ACC112 (cell line): ENCODE results near the gene SAGE1.
"Not testable (repeated sequence)": the region's sequence is repeated elsewhere in the genome, so short reads cannot be mapped to it uniquely, and the experiment has no call there.

Experiments
- H2AFZ ChIP-seq: fragments of 200-600 bp; sonication (generic); one replicate; pipeline ENCODE4 v1.6.0; 2017; ENCODE audit warnings: antibody characterized with exemption, low read length; ENCODE audit not compliant: unreplicated experiment
- H3K27ac ChIP-seq: fragments of 200-600 bp; sonication (generic); 2 replicates; pipeline ENCODE4 v1.5.1; 2014; ENCODE audit warnings: low read depth, mild to moderate bottlenecking, antibody characterized with exemption, low read length, moderate library complexity
- H3K27me3 ChIP-seq: fragments of 200-600 bp; sonication (generic); 2 replicates; pipeline ENCODE4 v1.6.1; 2014; ENCODE audit warnings: mild to moderate bottlenecking, antibody characterized with exemption, low read length, moderate library complexity, mixed read lengths; ENCODE audit not compliant: insufficient read depth
- H3K36me3 ChIP-seq: fragments of 200-600 bp; sonication (generic); 2 replicates; pipeline ENCODE4 v1.6.1; 2016; ENCODE audit warnings: mild to moderate bottlenecking, antibody characterized with exemption, low read length, moderate library complexity, mixed read lengths; ENCODE audit not compliant: insufficient read depth
- H3K4me1 ChIP-seq: fragments of 200-600 bp; sonication (generic); one replicate; pipeline ENCODE4 v1.6.1; 2016; ENCODE audit warnings: low read length, mixed read lengths; ENCODE audit not compliant: insufficient read depth, unreplicated experiment, control insufficient read depth
- H3K4me3 ChIP-seq: fragments of 200-600 bp; sonication (generic); 2 replicates; pipeline ENCODE4 v1.5.1; 2014; ENCODE audit warnings: mild to moderate bottlenecking, low read depth, low read length
- H3K79me2 ChIP-seq: fragments of 200-600 bp; sonication (generic); one replicate; pipeline ENCODE4 v1.6.0; 2016; ENCODE audit warnings: low read length; ENCODE audit not compliant: control insufficient read depth, unreplicated experiment, insufficient read depth

SAGE1 gene, protein sequence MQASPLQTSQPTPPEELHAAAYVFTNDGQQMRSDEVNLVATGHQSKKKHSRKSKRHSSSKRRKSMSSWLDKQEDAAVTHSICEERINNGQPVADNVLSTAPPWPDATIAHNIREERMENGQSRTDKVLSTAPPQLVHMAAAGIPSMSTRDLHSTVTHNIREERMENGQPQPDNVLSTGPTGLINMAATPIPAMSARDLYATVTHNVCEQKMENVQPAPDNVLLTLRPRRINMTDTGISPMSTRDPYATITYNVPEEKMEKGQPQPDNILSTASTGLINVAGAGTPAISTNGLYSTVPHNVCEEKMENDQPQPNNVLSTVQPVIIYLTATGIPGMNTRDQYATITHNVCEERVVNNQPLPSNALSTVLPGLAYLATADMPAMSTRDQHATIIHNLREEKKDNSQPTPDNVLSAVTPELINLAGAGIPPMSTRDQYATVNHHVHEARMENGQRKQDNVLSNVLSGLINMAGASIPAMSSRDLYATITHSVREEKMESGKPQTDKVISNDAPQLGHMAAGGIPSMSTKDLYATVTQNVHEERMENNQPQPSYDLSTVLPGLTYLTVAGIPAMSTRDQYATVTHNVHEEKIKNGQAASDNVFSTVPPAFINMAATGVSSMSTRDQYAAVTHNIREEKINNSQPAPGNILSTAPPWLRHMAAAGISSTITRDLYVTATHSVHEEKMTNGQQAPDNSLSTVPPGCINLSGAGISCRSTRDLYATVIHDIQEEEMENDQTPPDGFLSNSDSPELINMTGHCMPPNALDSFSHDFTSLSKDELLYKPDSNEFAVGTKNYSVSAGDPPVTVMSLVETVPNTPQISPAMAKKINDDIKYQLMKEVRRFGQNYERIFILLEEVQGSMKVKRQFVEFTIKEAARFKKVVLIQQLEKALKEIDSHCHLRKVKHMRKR

DNA sequence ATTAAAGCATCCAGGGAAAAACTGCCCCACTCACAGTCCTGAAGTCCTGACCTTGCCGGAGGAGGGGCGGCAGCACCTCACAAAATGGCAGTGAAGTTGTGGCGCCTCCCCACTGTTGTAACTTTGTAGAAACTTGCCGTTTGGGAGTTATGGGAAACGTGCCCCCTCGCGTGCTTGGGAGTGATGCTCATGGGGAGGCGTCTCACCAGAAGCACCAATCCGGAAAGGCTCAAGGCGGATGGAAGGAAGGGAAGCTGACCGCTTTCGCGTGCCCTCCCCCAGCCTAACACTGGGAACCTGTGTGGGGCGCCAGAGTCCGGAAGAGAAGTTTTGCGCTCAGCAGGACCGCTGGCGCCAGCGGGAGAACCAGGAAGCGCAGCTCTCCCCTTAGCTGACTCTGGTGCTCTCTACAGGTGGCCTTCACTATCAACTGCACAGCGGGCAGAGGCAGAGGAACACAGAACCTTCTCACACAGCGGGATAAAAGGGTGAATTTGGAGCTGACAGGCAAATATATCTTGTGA is at the start of gene SAGE1, which contains the start of gene CT45A10:
TSS of gene SAGE1 (plus strand) at position 423 of the 524 bp plus-strand sequence. CDS start 2,527 bp downstream, outside the sequence.
TSS of gene CT45A10 (minus strand) at position 151 of the 524 bp plus-strand sequence. CDS start 8,100 bp downstream, outside the sequence.
- H3K79me2 ChIP-seq: no peaks in the 10 kb centered on the region
- no peaks in the 10 kb centered on the region for H3K27me3 ChIP-seq
- no peaks in the 10 kb centered on the region for H3K4me1 ChIP-seq
- no peak within 1 kb of the TSS for H2AFZ ChIP-seq
- no peaks in the 10 kb centered on the region for H3K36me3 ChIP-seq
- H3K27ac ChIP-seq: no peak within 1 kb of the TSS
- no peak within 1 kb of the TSS for H3K4me3 ChIP-seq

DNA sequence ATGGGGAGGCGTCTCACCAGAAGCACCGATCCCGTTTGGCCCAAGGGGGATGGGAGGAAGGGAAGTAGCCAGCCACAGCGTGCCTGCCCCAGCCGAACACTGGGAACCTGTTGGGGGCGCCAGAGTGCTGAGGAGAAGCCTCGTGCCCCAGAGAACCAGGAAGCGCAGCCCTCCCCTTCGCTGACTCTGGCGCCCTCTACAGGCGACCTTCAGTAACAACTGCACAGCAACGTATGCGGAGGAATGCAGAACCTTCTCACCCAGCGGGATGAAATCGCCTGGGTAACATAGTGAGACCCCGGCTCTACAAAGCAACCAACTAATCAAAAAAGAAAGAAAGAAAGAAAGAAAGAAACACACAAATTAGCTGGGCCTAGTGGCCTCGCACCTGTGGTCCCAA is 39.1 kb upstream of the SAGE1 start, which contains the start of gene CT45A8:
TSS of gene CT45A8 (minus strand) at position 101 of the 400 bp plus-strand sequence. CDS start 3,755 bp downstream, outside the sequence.
- not testable (repeated sequence) for H3K79me2 ChIP-seq, H3K4me1 ChIP-seq, H2AFZ ChIP-seq, H3K36me3 ChIP-seq, H3K27me3 ChIP-seq, H3K27ac ChIP-seq, H3K4me3 ChIP-seq

DNA sequence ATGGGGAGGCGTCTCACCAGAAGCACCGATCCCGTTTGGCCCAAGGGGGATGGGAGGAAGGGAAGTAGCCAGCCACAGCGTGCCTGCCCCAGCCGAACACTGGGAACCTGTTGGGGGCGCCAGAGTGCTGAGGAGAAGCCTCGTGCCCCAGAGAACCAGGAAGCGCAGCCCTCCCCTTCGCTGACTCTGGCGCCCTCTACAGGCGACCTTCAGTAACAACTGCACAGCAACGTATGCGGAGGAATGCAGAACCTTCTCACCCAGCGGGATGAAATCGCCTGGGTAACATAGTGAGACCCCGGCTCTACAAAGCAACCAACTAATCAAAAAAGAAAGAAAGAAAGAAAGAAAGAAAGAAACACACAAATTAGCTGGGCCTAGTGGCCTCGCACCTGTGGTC is 21.8 kb upstream of the SAGE1 start, which contains the start of gene CT45A9:
TSS of gene CT45A9 (minus strand) at position 101 of the 400 bp plus-strand sequence. CDS start 3,751 bp downstream, outside the sequence.
- H3K27me3 ChIP-seq, H3K4me3 ChIP-seq, H3K79me2 ChIP-seq, H3K27ac ChIP-seq, H2AFZ ChIP-seq, H3K36me3 ChIP-seq, H3K4me1 ChIP-seq: not testable (repeated sequence)

DNA sequence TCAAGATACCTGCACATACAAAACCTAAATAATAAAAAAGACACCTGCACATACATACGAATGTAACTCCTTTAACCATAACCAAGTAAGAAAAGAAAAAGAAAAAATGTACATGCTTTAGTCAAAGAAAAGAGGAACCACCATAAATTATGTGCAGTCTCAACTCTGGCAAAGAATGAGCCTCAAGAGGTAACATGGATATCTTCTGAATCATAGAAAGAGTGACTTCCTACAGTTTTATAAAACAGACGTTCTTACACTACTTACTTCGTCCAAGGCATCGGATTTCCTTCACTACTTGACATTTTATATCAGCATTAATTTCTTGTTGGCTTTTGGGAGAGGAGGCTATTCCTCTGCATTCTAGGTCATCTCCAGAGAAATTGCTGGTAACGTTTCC is 10.8 kb upstream of the SAGE1 start:
- H3K4me3 ChIP-seq, H3K4me1 ChIP-seq, H2AFZ ChIP-seq, H3K36me3 ChIP-seq, H3K27ac ChIP-seq, H3K79me2 ChIP-seq, H3K27me3 ChIP-seq: not testable (repeated sequence)

DNA sequence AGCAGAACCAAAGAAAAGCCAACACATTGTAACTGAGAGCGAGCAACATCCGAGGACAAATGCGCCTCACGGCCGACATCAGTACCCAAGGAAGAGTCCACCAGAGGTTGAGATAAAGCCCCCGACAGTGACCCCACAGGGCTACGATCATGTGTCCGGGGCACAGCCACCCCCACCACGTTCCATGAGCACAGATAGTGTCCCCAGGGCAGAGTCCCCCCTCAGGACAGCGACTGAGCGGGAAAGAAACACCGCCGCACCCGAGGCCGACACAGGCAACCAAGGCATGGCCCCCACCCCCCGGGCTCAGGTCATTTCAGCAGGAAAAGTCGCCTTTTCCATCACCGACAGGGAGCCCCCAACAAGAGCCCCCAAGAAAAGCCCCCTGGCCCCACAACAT is 5.3 kb upstream of the SAGE1 start:
- H3K27ac ChIP-seq, H3K4me1 ChIP-seq, H3K79me2 ChIP-seq, H3K27me3 ChIP-seq, H3K36me3 ChIP-seq, H3K4me3 ChIP-seq, H2AFZ ChIP-seq: not testable (repeated sequence)

GRCh38 chrX:135888976-135889375 is 4.5 kb upstream of the SAGE1 start:
- not testable (repeated sequence) for H3K79me2 ChIP-seq, H3K36me3 ChIP-seq, H3K27ac ChIP-seq

DNA sequence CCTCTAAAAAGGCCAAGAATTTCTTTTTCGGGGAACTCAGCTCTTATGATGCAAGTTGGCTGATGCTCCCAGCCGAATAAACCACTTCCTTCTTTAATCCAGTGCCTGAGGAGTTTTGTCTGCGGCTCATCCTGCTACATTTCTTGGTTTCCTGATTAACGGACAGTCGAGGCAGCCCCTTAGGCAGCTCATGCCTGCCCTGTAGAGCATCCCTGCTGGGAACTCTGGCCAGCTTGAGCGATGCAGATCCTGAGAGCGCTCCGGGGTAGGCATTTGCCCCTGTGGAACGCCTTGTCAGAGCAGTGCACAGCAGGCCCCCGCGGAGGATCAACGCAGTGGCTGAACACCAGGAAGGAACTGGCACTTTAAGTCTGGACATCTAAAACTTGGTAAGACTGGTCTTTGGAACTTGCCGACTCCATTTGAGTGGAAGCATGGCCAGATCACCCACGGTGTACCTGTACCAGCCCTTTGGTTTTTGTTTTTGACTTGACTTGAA is 3.4 kb upstream of the SAGE1 start:
- no peak overlapping the region for H3K27ac ChIP-seq
- no peaks in the 10 kb centered on the region for H3K27me3 ChIP-seq
- no peak overlapping the region for H3K4me3 ChIP-seq
- H3K79me2 ChIP-seq: no peaks in the 10 kb centered on the region
- H3K36me3 ChIP-seq: no peaks in the 10 kb centered on the region
- H3K4me1 ChIP-seq: no peaks in the 10 kb centered on the region
- no peak overlapping the region for H2AFZ ChIP-seq

More at GRCh38 chrX:135888976-135889375, 4.5 kb upstream of the SAGE1 start:
- H3K27me3 ChIP-seq, H3K4me3 ChIP-seq, H2AFZ ChIP-seq, H3K4me1 ChIP-seq: not testable (repeated sequence)

- no peaks in the 10 kb centered on the region for H3K79me2 ChIP-seq
- H3K27me3 ChIP-seq: no peaks in the 10 kb centered on the region
- no peak overlapping the region for H3K4me3 ChIP-seq
Observed at GRCh38 chrX:135892781-135893180, 735 bp upstream of the SAGE1 start.

DNA sequence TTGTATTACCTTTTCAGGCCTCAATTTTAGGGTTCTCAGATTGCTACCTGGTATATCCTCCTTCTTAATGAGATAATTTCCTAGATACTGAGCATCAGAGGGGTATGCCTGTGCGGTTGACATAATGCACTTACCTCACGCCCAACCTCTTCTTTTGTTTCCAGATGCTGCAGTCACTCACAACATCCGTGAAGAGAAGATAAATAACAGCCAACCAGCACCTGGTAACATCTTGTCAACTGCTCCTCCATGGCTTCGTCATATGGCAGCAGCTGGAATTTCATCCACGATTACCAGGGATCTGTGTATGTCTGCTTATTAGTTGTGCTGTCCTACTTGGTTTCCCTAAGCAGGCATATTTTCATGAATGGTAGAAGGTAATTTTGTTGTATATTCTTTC is 16.7 kb downstream of the SAGE1 start:
- H3K4me3 ChIP-seq: no peak overlapping the region
- no peaks in the 10 kb centered on the region for H3K79me2 ChIP-seq
- H2AFZ ChIP-seq: no peak overlapping the region
- H3K4me1 ChIP-seq: no peaks in the 10 kb centered on the region
- H3K36me3 ChIP-seq: no peaks in the 10 kb centered on the region
- peaks cover 3% of the 10 kb centered on the region for H3K27me3 ChIP-seq
- H3K27ac ChIP-seq: no peak overlapping the region

More at GRCh38 chrX:135892781-135893180, 735 bp upstream of the SAGE1 start:
- Histone ChIP-seq H3K4me1 (no peaks in the 10 kb centered on the region), H3K36me3 (no peaks in the 10 kb centered on the region), H3K27ac (no peak overlapping the region), H2AFZ (no peak overlapping the region)

- Histone ChIP-seq H3K4me1 (no peaks in the 10 kb centered on the region), H3K27ac (no peak overlapping the region), H3K36me3 (no peaks in the 10 kb centered on the region), H3K4me3 (no peak overlapping the region), H2AFZ (no peak overlapping the region), H3K79me2 (no peaks in the 10 kb centered on the region), H3K27me3 (peaks cover 5% of the 10 kb centered on the region)
Observed at GRCh38 chrX:135914404-135914803, 20.9 kb downstream of the SAGE1 start.
